OCI-LY1 (cell line): ENCODE results near the gene IQGAP2.

Experiments used
- H2AFZ ChIP-seq: fragments of 200-600 bp; sonication (generic), shearing (Covaris generic); 2 replicates; pipeline ENCODE4 v1.6.0; 2014; ENCODE audit warnings: antibody characterized with exemption, mild to moderate bottlenecking, low read length
- H3F3A ChIP-seq: fragments of 200-600 bp; sonication (generic), shearing (Covaris generic); 2 replicates; pipeline ENCODE4 v1.6.0; 2014; ENCODE audit warnings: mild to moderate bottlenecking, antibody characterized with exemption, low read length, moderate library complexity; ENCODE audit not compliant: insufficient read depth
- H3K27ac ChIP-seq: fragments of 200-600 bp; sonication (generic); 2 replicates; pipeline ENCODE4 v1.5.1; 2014; ENCODE audit warnings: low read length, mixed run types, mild to moderate bottlenecking, low read depth; ENCODE audit not compliant: poor library complexity, severe bottlenecking
- H3K27me3 ChIP-seq: fragments of 200-600 bp; sonication (generic); 2 replicates; pipeline ENCODE4 v1.6.0; 2014; ENCODE audit warnings: antibody characterized with exemption, mild to moderate bottlenecking, low read length, moderate library complexity; ENCODE audit not compliant: insufficient read depth
- H3K36me3 ChIP-seq: fragments of 200-600 bp; sonication (generic); 2 replicates; pipeline ENCODE4 v1.6.1; 2014; ENCODE audit warnings: mild to moderate bottlenecking, antibody characterized with exemption, low read length, moderate library complexity, mixed read lengths; ENCODE audit not compliant: insufficient read depth
- H3K4me1 ChIP-seq: fragments of 200-600 bp; sonication (generic); 2 replicates; pipeline ENCODE4 v1.5.1; 2014; ENCODE audit warnings: mild to moderate bottlenecking, low read length, moderate library complexity; ENCODE audit not compliant: insufficient read depth, severe bottlenecking
- H3K4me2 ChIP-seq: fragments of 200-600 bp; sonication (generic), shearing (Covaris generic); 2 replicates; pipeline ENCODE4 v1.6.1; 2014; ENCODE audit warnings: low read length
- H3K4me3 ChIP-seq: fragments of 200-600 bp; sonication (generic); 2 replicates; pipeline ENCODE4 v1.5.1; 2014; ENCODE audit warnings: low read length, low read depth, mild to moderate bottlenecking, mixed read lengths; ENCODE audit not compliant: poor library complexity, severe bottlenecking
- H3K79me2 ChIP-seq: fragments of 200-600 bp; shearing (Covaris generic); 2 replicates; pipeline ENCODE4 v1.6.1; 2016; ENCODE audit warnings: mixed run types, low read length, mixed read lengths; ENCODE audit not compliant: insufficient read depth
- H3K9ac ChIP-seq: fragments of 200-600 bp; sonication (generic), shearing (Covaris generic); 2 replicates; pipeline ENCODE4 v1.6.1; 2014; ENCODE audit warnings: mild to moderate bottlenecking, low read length, mixed read lengths
- H3K9me2 ChIP-seq: fragments of 200-600 bp; sonication (generic), shearing (Covaris generic); 2 replicates; pipeline ENCODE4 v1.6.1; 2014; ENCODE audit warnings: low read depth, mild to moderate bottlenecking, low read length, mixed read lengths
- H3K9me3 ChIP-seq: fragments of 200-600 bp; shearing (Covaris generic); 2 replicates; pipeline ENCODE4 v1.6.1; 2014; ENCODE audit warnings: low read length, mixed read lengths
- H4K20me1 ChIP-seq: fragments of 200-600 bp; sonication (generic), shearing (Covaris generic); 2 replicates; pipeline ENCODE4 v1.6.0; 2016; ENCODE audit warnings: mild to moderate bottlenecking, low read length; ENCODE audit not compliant: insufficient read depth
- EZH2 ChIP-seq: fragments of 200-600 bp; sonication (generic), shearing (Covaris generic); IDR thresholded peaks from 2 replicates; pipeline ENCODE4 v1.8.0; 2017; ENCODE audit warnings: borderline replicate concordance, mixed run types, mild to moderate bottlenecking, antibody characterized with exemption, low read length, moderate library complexity, mixed read lengths
- TF ChIP-seq, protein P1 (sequence below): fragments of 200-600 bp; sonication (generic), shearing (Covaris generic); IDR thresholded peaks from 2 replicates; pipeline ENCODE4 v1.5.1; 2017; ENCODE audit warnings: mild to moderate bottlenecking, antibody characterized with exemption, low read length, moderate library complexity, mixed read lengths

Gene IQGAP2

DNA sequence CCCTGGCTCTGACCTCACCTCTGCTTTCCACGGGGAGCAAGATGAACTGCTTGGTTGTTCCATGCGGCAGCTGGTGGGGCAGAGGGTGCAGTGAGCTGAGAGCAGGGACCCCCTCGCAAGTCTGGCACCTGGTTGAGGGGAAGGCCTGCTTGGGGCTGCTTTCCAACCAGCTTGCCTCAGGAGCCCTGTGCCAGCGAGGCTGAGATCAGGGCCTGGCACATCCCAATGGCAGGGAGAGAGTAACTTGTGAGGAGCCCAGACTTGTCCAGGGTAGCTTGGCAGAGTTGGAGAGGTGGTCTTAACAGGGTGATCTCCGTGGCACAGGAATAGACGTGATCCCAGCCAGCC, 68.9 kb downstream of the IQGAP2 start:
- no peak overlapping the region for H3K4me2 ChIP-seq
- H2AFZ ChIP-seq: no peak overlapping the region

DNA sequence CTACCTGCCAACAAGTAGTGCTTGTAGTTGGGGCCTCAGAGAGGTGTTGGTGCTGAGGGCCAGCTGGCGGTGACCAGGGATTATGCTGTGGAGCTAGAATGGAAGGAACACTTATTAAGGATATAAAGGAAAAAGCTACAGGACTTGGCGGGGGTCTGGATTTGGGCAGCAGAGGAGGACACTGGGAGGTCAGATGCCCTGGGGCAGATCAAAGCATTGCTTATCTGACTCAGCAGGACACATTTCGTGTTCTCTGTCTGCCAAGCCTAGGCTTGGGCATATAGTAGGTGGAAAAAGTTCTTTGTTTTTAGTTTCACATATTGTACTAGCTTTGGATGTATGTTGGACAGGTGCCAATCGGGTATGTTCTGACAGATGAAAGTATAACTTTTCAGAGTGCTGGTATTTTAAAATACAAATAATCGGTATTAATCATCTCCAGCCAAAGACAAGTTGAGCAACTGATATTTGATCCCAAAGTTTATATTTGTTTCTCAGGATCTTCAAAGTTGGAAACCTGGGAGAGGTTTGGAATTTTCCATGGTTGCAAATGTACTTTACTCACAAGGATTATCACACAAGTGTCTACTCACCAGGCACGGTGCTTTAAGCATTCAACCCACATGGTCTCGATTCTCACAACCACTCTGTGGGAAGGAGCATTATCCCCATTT, 69.4 kb downstream of the IQGAP2 start:
- Histone ChIP-seq H3K36me3 (no peaks in the 10 kb centered on the region), H3K27ac (no peak overlapping the region), H3K9me2 (no peaks in the 10 kb centered on the region), H3K27me3 (no peaks in the 10 kb centered on the region), H3K79me2 (no peaks in the 10 kb centered on the region), H3K9me3 (no peaks in the 10 kb centered on the region), H3K9ac (no peak overlapping the region), H4K20me1 (no peaks in the 10 kb centered on the region), H3F3A (no peaks in the 10 kb centered on the region), H3K4me2 (no peak overlapping the region), H2AFZ (no peak overlapping the region), H3K4me1 (peaks cover 8% of the 10 kb centered on the region), H3K4me3 (no peak overlapping the region)
- no peak for TF ChIP-seq EZH2

More for the DNA sequence above, 68.9 kb downstream of the IQGAP2 start:
- no peaks in the 10 kb centered on the region for H4K20me1 ChIP-seq
- H3K27me3 ChIP-seq: no peaks in the 10 kb centered on the region
- no peaks in the 10 kb centered on the region for H3F3A ChIP-seq
- H3K4me3 ChIP-seq: no peak overlapping the region
- no peaks in the 10 kb centered on the region for H3K36me3 ChIP-seq
- H3K9me2 ChIP-seq: no peaks in the 10 kb centered on the region
- H3K9me3 ChIP-seq: no peaks in the 10 kb centered on the region
- TF ChIP-seq, protein P1, sequence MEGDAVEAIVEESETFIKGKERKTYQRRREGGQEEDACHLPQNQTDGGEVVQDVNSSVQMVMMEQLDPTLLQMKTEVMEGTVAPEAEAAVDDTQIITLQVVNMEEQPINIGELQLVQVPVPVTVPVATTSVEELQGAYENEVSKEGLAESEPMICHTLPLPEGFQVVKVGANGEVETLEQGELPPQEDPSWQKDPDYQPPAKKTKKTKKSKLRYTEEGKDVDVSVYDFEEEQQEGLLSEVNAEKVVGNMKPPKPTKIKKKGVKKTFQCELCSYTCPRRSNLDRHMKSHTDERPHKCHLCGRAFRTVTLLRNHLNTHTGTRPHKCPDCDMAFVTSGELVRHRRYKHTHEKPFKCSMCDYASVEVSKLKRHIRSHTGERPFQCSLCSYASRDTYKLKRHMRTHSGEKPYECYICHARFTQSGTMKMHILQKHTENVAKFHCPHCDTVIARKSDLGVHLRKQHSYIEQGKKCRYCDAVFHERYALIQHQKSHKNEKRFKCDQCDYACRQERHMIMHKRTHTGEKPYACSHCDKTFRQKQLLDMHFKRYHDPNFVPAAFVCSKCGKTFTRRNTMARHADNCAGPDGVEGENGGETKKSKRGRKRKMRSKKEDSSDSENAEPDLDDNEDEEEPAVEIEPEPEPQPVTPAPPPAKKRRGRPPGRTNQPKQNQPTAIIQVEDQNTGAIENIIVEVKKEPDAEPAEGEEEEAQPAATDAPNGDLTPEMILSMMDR: no peak
- TF ChIP-seq EZH2: no peak
- peaks cover 8% of the 10 kb centered on the region for H3K4me1 ChIP-seq
- no peaks in the 10 kb centered on the region for H3K79me2 ChIP-seq
- no peak overlapping the region for H3K27ac ChIP-seq
- no peak overlapping the region for H3K9ac ChIP-seq

DNA sequence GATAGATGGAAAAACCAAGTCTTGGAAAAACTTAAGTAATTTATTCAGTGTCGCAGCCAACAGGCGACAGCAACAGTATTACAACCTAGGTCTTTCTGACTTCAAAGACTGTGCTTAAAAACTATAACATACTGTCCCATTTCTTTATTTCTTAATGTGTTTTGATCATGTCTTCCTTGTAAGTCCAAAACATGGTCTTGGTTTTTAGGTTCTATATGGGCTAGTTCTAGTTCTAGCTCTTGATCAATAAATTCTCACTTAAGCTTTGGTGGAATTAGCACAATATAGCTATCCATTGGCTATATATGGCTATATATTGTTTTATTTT, 69.9 kb downstream of the IQGAP2 start:
- H3K9ac ChIP-seq: no peak overlapping the region
- H3K9me3 ChIP-seq: no peaks in the 10 kb centered on the region
- no peaks in the 10 kb centered on the region for H4K20me1 ChIP-seq
- TF ChIP-seq, protein P1: no peak
- TF ChIP-seq EZH2: no peak
- H3K27me3 ChIP-seq: no peaks in the 10 kb centered on the region
- H3K79me2 ChIP-seq: no peaks in the 10 kb centered on the region
- no peak overlapping the region for H3K4me3 ChIP-seq
- H3F3A ChIP-seq: no peaks in the 10 kb centered on the region
- H3K27ac ChIP-seq: no peak overlapping the region
- H3K4me1 ChIP-seq: peaks cover 8% of the 10 kb centered on the region
- H2AFZ ChIP-seq: no peak overlapping the region
- no peaks in the 10 kb centered on the region for H3K36me3 ChIP-seq
- H3K9me2 ChIP-seq: no peaks in the 10 kb centered on the region
- no peak overlapping the region for H3K4me2 ChIP-seq

DNA sequence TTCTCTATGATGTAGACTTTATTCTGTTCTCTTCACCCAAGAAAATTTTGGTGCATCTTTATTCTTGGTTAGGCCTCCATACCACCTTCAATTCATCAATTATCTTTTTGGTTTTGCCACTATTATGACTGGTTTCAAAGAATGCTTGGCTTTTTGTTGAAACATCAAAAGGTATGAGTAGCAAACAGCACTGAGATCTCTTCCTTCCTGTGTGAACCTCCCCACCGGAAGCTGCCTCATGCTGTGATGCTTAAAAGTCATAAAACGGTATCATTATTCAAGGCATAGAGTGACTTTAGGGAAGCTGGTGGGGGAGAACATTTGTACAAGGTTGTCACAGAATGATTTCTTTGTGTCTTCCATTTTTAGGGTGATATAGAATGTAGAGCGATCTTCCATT, 70.6 kb downstream of the IQGAP2 start:
- Histone ChIP-seq H3F3A (no peaks in the 10 kb centered on the region), H4K20me1 (no peaks in the 10 kb centered on the region)
- TF ChIP-seq EZH2: no peak
- TF ChIP-seq, protein P1: no peak

More for the DNA sequence above, 70.6 kb downstream of the IQGAP2 start:
- H3K27me3 ChIP-seq: no peaks in the 10 kb centered on the region
- H3K9ac ChIP-seq: no peak overlapping the region
- H3K36me3 ChIP-seq: no peaks in the 10 kb centered on the region
- no peaks in the 10 kb centered on the region for H3K79me2 ChIP-seq
- H3K4me3 ChIP-seq: no peak overlapping the region
- no peak overlapping the region for H2AFZ ChIP-seq
- H3K9me2 ChIP-seq: no peaks in the 10 kb centered on the region
- no peak overlapping the region for H3K27ac ChIP-seq
- no peak overlapping the region for H3K4me2 ChIP-seq
- no peaks in the 10 kb centered on the region for H3K9me3 ChIP-seq
- H3K4me1 ChIP-seq: peaks cover 8% of the 10 kb centered on the region
